ENCODE results near the gene ZBED1.
"Not testable (repeated sequence)": the region's sequence is repeated elsewhere in the genome, so short reads cannot be mapped to it uniquely, and the experiment has no call there.

ZBED1 gene

DNA sequence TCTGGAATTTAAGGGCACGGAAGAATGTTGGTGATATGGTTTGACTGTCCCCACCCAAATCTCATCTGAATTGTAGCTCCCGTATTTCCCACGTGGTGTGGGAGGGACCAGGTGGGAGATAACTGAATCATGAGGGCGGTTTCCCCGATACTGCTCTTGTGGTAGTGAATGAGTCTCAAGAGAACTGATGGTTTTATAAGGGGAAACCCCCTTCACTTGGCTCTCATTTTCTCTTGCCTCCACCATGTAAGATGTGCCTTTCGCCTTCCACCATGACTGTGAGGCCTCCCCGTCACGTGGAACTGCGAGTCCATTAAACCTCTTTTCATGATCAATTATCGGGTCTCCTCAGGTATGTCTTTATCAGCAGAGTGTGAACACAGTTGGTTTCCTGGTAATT lies 25.6 kb upstream of the ZBED1 start:
- no peak overlapping the region for H3K27ac ChIP-seq
- TF ChIP-seq, protein P1, sequence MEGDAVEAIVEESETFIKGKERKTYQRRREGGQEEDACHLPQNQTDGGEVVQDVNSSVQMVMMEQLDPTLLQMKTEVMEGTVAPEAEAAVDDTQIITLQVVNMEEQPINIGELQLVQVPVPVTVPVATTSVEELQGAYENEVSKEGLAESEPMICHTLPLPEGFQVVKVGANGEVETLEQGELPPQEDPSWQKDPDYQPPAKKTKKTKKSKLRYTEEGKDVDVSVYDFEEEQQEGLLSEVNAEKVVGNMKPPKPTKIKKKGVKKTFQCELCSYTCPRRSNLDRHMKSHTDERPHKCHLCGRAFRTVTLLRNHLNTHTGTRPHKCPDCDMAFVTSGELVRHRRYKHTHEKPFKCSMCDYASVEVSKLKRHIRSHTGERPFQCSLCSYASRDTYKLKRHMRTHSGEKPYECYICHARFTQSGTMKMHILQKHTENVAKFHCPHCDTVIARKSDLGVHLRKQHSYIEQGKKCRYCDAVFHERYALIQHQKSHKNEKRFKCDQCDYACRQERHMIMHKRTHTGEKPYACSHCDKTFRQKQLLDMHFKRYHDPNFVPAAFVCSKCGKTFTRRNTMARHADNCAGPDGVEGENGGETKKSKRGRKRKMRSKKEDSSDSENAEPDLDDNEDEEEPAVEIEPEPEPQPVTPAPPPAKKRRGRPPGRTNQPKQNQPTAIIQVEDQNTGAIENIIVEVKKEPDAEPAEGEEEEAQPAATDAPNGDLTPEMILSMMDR (conservative IDR thresholded peaks at IDR 0.05) = no peak

DNA sequence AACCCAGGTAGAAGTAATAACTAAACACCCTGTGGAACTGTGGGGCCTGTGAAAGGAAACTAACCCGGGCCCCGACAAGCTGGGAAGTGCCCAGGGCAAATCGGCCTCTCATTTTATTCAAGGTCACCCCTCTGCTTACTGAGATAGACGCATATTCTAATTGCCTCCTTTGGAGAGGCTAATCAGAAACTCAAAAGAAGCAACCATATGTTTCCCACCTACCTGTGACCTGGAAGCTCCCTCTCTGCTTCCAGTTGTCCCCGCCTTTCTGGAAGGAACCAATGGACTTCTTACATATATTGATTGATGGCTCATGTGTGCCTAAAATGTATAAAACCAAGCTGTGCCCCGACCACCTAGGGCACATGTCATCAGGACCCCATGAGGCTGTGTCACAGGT lies 23.1 kb upstream of the ZBED1 start:
- H3K27ac ChIP-seq = no peak overlapping the region
- TF ChIP-seq, protein P1 (conservative IDR thresholded peaks at IDR 0.05) = no peak

DNA sequence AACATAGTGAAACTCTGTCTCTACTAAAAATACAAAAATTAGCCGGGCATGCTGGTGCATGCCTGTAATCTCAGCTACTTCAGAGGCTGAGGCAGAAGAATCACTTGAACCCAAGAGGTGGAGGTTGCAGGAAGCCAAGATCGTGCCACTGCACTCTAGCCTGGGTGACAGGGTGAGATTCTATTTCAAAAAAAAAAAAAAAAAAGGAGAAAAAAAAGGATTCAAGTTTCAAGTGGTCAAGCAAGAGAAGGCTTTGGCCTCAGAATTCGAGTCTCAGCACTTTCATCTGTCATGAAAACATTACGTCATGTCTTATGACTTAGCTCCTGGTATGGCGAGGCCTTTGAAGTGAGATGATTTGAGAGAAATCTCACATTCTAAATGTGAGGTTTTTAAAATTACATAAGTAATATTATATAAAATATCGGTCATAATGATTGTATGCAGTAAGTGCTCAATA lies 21.2 kb upstream of the ZBED1 start:
- TF ChIP-seq, protein P1 (conservative IDR thresholded peaks at IDR 0.05) = no peak
- H3K27ac ChIP-seq = no peak overlapping the region

DNA sequence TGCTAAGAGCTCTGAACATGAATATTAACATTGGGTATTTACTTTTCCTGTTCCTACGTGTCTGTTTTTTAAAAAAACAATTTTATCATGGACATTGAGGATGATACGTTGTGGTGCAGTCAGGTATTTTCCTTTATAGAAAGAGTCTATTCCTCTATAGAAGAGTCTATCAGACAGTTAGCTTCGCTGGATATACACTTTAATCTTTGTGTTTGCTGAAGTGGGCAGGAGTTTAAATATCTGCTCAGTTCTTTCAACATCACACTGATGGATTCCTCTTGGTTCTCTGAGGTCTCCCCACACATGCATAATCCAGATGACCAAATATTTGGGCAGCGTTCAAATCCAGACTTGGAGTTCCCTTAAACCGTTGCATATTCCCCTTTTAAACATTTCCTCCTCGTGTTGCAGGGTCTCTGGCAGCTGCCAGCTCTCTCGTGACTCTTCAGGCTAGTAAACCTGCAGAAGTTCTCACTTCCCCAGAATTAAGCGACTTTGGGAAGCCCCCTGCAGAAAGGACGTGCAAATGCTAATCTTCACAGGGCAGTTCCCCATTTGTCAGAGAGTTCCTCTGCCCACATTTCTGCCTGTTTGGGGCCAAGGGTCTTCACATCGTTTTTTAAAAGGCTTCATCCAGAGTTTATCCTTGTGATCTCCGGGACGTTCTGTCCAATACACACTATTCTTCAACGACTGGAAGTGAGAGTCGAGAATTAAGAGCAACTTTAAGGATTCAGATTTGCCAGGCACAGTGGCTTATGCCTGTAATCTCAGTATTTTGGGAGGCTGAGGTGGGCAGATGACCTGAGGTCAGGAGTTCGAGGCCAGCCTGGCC lies 20.5 kb upstream of the ZBED1 start:
- no peak overlapping the region for H3K27ac ChIP-seq
- TF ChIP-seq, protein P1 (conservative IDR thresholded peaks at IDR 0.05) = no peak

DNA sequence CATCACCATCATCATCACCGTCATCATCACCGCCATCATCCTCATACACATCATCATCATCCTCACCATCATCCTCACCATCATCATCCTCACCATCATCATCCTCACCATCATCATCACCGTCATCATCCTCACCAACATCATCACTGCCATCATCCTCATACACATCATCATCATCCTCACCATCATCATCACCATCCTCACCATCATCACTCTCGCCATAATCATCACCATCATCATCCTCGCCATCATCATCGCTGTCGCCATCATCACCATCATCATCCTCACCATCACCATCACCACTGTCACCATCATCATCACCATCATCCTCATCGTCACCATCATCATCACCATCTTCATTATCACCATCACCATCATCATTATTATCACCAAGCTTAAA lies 19.8 kb upstream of the ZBED1 start:
- TF ChIP-seq, protein P1 (conservative IDR thresholded peaks at IDR 0.05) = no peak
- H3K27ac ChIP-seq = no peak overlapping the region

DNA sequence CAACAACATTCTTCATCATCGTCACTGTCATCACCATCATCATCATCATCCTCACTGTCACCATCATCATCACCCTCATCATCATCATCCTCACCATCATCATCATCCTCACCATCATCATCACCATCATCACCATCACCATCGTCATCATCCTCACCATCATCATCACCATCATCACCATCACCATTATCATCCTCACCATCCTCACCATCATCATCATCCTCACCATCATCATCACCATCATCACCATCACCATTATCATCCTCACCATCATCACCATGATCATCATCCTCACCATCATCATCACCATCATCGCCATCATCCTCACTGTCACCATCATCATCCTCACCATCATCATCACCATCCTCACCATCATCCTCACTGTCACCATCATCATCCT lies 18.9 kb upstream of the ZBED1 start:
- H3K27ac ChIP-seq = not testable (repeated sequence)

DNA sequence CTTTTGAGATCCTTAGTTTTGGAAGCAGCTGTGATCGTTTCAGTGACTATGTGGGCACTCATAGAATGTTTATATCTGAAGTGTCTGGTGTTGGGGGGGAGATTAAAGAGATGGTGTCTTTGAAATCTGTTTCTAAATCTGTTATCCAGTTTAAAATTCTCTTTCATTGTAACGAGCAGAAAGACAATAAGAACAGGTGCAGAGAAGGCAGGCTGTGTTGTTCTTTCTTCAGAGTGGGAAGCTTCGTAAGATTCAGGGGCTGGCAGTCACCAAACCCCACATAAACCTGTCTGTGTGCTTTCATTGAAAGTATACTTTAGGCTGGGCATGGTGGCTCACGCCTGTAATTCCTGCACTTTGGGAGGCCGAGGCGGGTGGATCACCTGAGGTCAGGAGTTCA lies 16.3 kb upstream of the ZBED1 start:
- TF ChIP-seq, protein P1 (conservative IDR thresholded peaks at IDR 0.05) = no peak
- H3K27ac ChIP-seq = no peak overlapping the region

DNA sequence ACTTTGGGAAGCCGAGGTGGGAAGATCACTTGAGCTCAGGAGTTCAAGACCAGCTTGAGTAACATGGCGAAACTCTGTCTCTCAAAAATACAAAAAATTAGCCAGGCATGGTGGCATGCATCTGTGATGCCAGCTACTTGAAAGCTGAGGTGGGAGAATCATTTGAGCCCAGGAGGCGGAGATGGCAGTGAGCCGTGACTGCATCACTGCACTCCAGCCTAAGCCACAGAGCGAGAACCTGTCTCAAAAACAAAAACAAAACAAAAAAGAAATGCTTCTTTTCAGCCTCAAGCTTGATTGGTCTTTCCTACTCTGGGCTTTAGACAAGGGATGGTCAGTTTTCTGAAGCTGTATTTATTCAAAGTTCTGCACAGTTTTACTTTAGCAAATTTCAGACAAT lies 15.8 kb upstream of the ZBED1 start:
- no peak overlapping the region for H3K27ac ChIP-seq
- TF ChIP-seq, protein P1 (conservative IDR thresholded peaks at IDR 0.05) = no peak

Measured in VCaP (cell line).